ENCODE results near the gene GMDS. TPM values are rescaled to one million over a fixed set of nuclear protein-coding genes. Genes with fewer than 3 reads are reported as not detected.

Gene GMDS
- total and polyA plus RNA-seq, 2 of the 4 experiments (the other 2 are of a cell fraction) = 7.3 to 21.9 TPM

- H3K4me1 ChIP-seq (ENCODE audit: control insufficient read depth, insufficient read depth, low read length) = no peaks in the 10 kb centered on the region
- no peak overlapping the region for H2BK120ac ChIP-seq (ENCODE audit: low read depth, low read length)
- H3K79me1 ChIP-seq (ENCODE audit: low read depth in 1 of 2, low read length in 2 of 2) = no peaks in the 10 kb centered on the region
- no peaks in the 10 kb centered on the region for H3K27me3 ChIP-seq (ENCODE audit: control insufficient read depth, insufficient read depth, low read length)
- no peaks in the 10 kb centered on the region for H4K20me1 ChIP-seq (ENCODE audit: insufficient read depth, low read length)
- no peak overlapping the region for H3K56ac ChIP-seq (ENCODE audit: extremely low read depth, insufficient read depth, low read length)
- H3K14ac ChIP-seq (replicated peaks; ENCODE audit: low read depth, low read length) = no peak overlapping the region
- no peak overlapping the region for H3K4me3 ChIP-seq (ENCODE audit: insufficient read depth, low read depth, low read length)
- TF ChIP-seq SMC3 (IDR thresholded peaks at IDR 0.05; ENCODE audit: low read depth, low read length) = no peak
- TF ChIP-seq RFX5 (IDR thresholded peaks at IDR 0.05; ENCODE audit: low read depth, low read length) = no peak
- TF ChIP-seq RCOR1 (IDR thresholded peaks at IDR 0.05; ENCODE audit: insufficient replicate concordance, low read length) = no peak
- TF ChIP-seq POLR2A (IDR thresholded peaks at IDR 0.05; ENCODE audit: low read depth, low read length) = no peak
- no peak for TF ChIP-seq ELK1 (IDR thresholded peaks at IDR 0.05; ENCODE audit: borderline replicate concordance, low read depth, low read length)
- no peak for TF ChIP-seq MAZ (IDR thresholded peaks at IDR 0.05; ENCODE audit: borderline replicate concordance, low read depth, low read length)
- TF ChIP-seq, protein P1, sequence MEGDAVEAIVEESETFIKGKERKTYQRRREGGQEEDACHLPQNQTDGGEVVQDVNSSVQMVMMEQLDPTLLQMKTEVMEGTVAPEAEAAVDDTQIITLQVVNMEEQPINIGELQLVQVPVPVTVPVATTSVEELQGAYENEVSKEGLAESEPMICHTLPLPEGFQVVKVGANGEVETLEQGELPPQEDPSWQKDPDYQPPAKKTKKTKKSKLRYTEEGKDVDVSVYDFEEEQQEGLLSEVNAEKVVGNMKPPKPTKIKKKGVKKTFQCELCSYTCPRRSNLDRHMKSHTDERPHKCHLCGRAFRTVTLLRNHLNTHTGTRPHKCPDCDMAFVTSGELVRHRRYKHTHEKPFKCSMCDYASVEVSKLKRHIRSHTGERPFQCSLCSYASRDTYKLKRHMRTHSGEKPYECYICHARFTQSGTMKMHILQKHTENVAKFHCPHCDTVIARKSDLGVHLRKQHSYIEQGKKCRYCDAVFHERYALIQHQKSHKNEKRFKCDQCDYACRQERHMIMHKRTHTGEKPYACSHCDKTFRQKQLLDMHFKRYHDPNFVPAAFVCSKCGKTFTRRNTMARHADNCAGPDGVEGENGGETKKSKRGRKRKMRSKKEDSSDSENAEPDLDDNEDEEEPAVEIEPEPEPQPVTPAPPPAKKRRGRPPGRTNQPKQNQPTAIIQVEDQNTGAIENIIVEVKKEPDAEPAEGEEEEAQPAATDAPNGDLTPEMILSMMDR (conservative IDR thresholded peaks at IDR 0.05; ENCODE audit: low read depth, low read length) = no peak
- TF ChIP-seq CHD1 (IDR thresholded peaks at IDR 0.05; ENCODE audit: low read depth, low read length) = no peak
- no peak for TF ChIP-seq RAD21 (IDR thresholded peaks at IDR 0.05; ENCODE audit: low read length)
- TF ChIP-seq MXI1 (IDR thresholded peaks at IDR 0.05; ENCODE audit: borderline replicate concordance, low read depth, low read length) = no peak
- TF ChIP-seq MAFK (IDR thresholded peaks at IDR 0.05; ENCODE audit: low read depth, low read length) = no peak
- TF ChIP-seq CEBPB (IDR thresholded peaks at IDR 0.05; ENCODE audit: low read depth, low read length) = no peak
- TF ChIP-seq NFE2L2 (IDR thresholded peaks at IDR 0.05; ENCODE audit: low read depth, low read length) = no peak
- no peak for TF ChIP-seq USF2 (IDR thresholded peaks at IDR 0.05; ENCODE audit: low read depth, low read length)
- TF ChIP-seq BHLHE40 (IDR thresholded peaks at IDR 0.05; ENCODE audit: low read depth, low read length) = no peak
- TF ChIP-seq FOS (IDR thresholded peaks at IDR 0.05; ENCODE audit: low read depth, low read length) = no peak
- H3K9me3 ChIP-seq (ENCODE audit: control insufficient read depth, insufficient read depth, low read length) = no peaks in the 10 kb centered on the region
- DNase-seq = peak; percentile 39
- no peak overlapping the region for H4K91ac ChIP-seq (ENCODE audit: insufficient read depth, low read depth, low read length)
- no TSS peak for BruUV-seq (replicated peaks)
- in situ Hi-C loops (cut with MboI; ENCODE audit: low sequenced_read_pairs) (no loop called here), intact Hi-C loops (cut with micrococcal nuclease) (no loop called here), dilution Hi-C loops (cut with HindIII; ENCODE audit: low sequenced_read_pairs, unreplicated experiment) (no loop called here)
- CTCF ChIA-PET = no interaction called here
- ATAC-seq (ENCODE audit: low read depth) = no peak
- POLR2A ChIA-PET (ENCODE audit: unreplicated experiment) = no interaction called here
- H2AK9ac ChIP-seq (replicated peaks; ENCODE audit: low read depth, low read length, poor library complexity) = no peak overlapping the region
- no peak overlapping the region for H3K4ac ChIP-seq (ENCODE audit: low read depth, low read length)
- no peak overlapping the region for H4K5ac ChIP-seq (ENCODE audit: low read depth, low read length)
- H3K4me2 ChIP-seq (ENCODE audit: low read depth, low read length) = no peak overlapping the region
- H3K9me1 ChIP-seq (ENCODE audit: insufficient read depth, low read length) = no peaks in the 10 kb centered on the region; the same call in 1 of the 2 replicates
- no peak overlapping the region for H2BK20ac ChIP-seq (ENCODE audit: low read depth, low read length)
- H2BK15ac ChIP-seq (ENCODE audit: low read depth, low read length) = no peak overlapping the region
- H3K36me3 ChIP-seq (ENCODE audit: control insufficient read depth, insufficient read depth, low read length) = no peaks in the 10 kb centered on the region
- no peak overlapping the region for H3K9ac ChIP-seq (ENCODE audit: low read depth, low read length)
- H3K18ac ChIP-seq (ENCODE audit: low read depth, low read length) = no peak overlapping the region
- H3K23ac ChIP-seq (ENCODE audit: low read depth, low read length) = no peak overlapping the region
- H2BK5ac ChIP-seq (ENCODE audit: low read depth, low read length, poor library complexity, severe bottlenecking) = no peak overlapping the region
- no peak overlapping the region for H4K8ac ChIP-seq (ENCODE audit: low read depth in 2 of 2, low read length in 2 of 2)
- no peak overlapping the region for H2AFZ ChIP-seq (replicated peaks; ENCODE audit: low read length, poor library complexity)
- no peak overlapping the region for H3K27ac ChIP-seq (ENCODE audit: insufficient read depth, low read length)
- H2AK5ac ChIP-seq (ENCODE audit: low read depth, low read length) = no peak overlapping the region
Observed at GRCh38 chr6:2055911-2056310, 189.5 kb downstream of the GMDS start.
